H1 (cell line): Measurements from ENCODE around the gene U2AF1L4. TPM values are rescaled to one million over a fixed set of nuclear protein-coding genes. Genes with fewer than 3 reads are reported as not detected.

Experiments
- BRCA1 ChIP-seq: IDR thresholded peaks from 2 replicates; pipeline ENCODE4 v1.6.1; 2012; ENCODE audit warnings: low read depth, low read length, improper control_type of control experiment
- EP300 ChIP-seq, 2 experiments: IDR thresholded peaks; 1 replicate in 1 of 2; 2 replicates in 1 of 2; pipeline ENCODE4 v1.6.1; 2011 to 2012; ENCODE audit warnings: low read depth in 2 of 2, low read length in 2 of 2, mild to moderate bottlenecking in 2 of 2, borderline replicate concordance in 1 of 2, inconsistent platforms in 1 of 2, moderate library complexity in 1 of 2
- PHF8 ChIP-seq: fragments of 200-600 bp; sonication (generic); conservative IDR thresholded peaks from 2 replicates; pipeline ENCODE4 v1.7.1; 2012; ENCODE audit warnings: low read depth, mild to moderate bottlenecking, inconsistent platforms, low read length, moderate library complexity
- RBBP5 ChIP-seq: IDR thresholded peaks from 2 replicates; pipeline ENCODE4 v1.7.1; 2012; ENCODE audit warnings: low read depth, mild to moderate bottlenecking, inconsistent platforms, low read length, moderate library complexity, borderline replicate concordance
- TBP ChIP-seq: IDR thresholded peaks from 2 replicates; pipeline ENCODE4 v1.6.1; 2011; ENCODE audit warnings: low read depth, low read length, improper control_type of control experiment
- TEAD4 ChIP-seq: IDR thresholded peaks from 2 replicates; pipeline ENCODE4 v1.6.1; 2012; ENCODE audit warnings: low read depth, low read length, inconsistent platforms, mixed read lengths
- polyA plus RNA-seq, 7 experiments: library from polyadenylated mRNA; depleted of rRNA in 3 of 7; stranded (reverse) in 5 of 7; unstranded in 2 of 7; fragments of >200 nt in 5 of 7; fragments of 200-250 nt in 2 of 7; gene quantifications; 1 replicate in 5 of 7; 2 replicates in 1 of 7; 4 replicates in 1 of 7; pipeline versions ENCODE4 v1.2.1 to v1.2.3, GENCODE V29; 2011 to 2013; ENCODE audit warnings: missing spikeins in 2 of 7, mixed read lengths in 2 of 7
- total RNA-seq: library from RNA; stranded (reverse); fragmentation: NEBNext Ultra II Directional; extraction: Animal tissue kit (Norgen Biotek cat#: 25700); gene quantifications from 2 replicates; pipeline ENCODE4 v1.2.1, GENCODE V29; 2021

U2AF1L4 gene
- total and polyA plus RNA-seq, 2 of the 8 experiments (the other 6 are each of a cell fraction or from before 2014, with no cell fraction given) = 15.1 to 32.7 TPM

- no peak for TF ChIP-seq RBBP5
- TF ChIP-seq TBP = no peak
- no peak for TF ChIP-seq PHF8
- no peak for TF ChIP-seq BRCA1
- TF ChIP-seq TEAD4 = no peak
- TF ChIP-seq EP300 (IDR thresholded peaks at IDR 0.05; ENCODE audit: borderline replicate concordance in 1 of 2, low read depth in 2 of 2, low read length in 2 of 2) = no peak
Measured at GRCh38 chr19:35781650-35782049, 36.4 kb upstream of the U2AF1L4 start (continued).
